Left hindlimb (tissue), 1 donor: ENCODE results near the gene AGR3.
"Not testable (repeated sequence)": the region's sequence is repeated elsewhere in the genome, so short reads cannot be mapped to it uniquely, and the experiment has no call there.

Experiments used
- DNase-seq: peaks from one replicate; pipeline ENCODE4 v3.0.0-alpha.2; 2018

Gene AGR3

GRCh38 chr7:16891338-16891737, 9.6 kb upstream of the AGR3 start:
- DNase-seq = no peak

GRCh38 chr7:16889851-16890415, 8.2 kb upstream of the AGR3 start:
- no peak for DNase-seq

- DNase-seq = no peak
Observed at GRCh38 chr7:16889305-16889704, 7.5 kb upstream of the AGR3 start.

- no peak for DNase-seq
Observed at GRCh38 chr7:16883918-16884317, 2.1 kb upstream of the AGR3 start.

- DNase-seq = no peak
Observed at GRCh38 chr7:16880554-16880953, 1.2 kb downstream of the AGR3 start.

- DNase-seq = no peak
Observed at GRCh38 chr7:16879181-16879580, 2.6 kb downstream of the AGR3 start.

GRCh38 chr7:16875861-16876260, 5.9 kb downstream of the AGR3 start:
- no peak for DNase-seq

GRCh38 chr7:16874066-16874465, 7.7 kb downstream of the AGR3 start:
- DNase-seq = no peak

- no peak for DNase-seq
Observed at GRCh38 chr7:16867328-16867727, 14.5 kb downstream of the AGR3 start.

GRCh38 chr7:16853189-16853588, 28.6 kb downstream of the AGR3 start:
- not testable (repeated sequence) for DNase-seq

GRCh38 chr7:16851829-16852228, 30.0 kb downstream of the AGR3 start:
- DNase-seq = no peak

GRCh38 chr7:16850614-16851466, 30.9 kb downstream of the AGR3 start:
- no peak for DNase-seq

GRCh38 chr7:16849296-16850148, 32.3 kb downstream of the AGR3 start:
- no peak for DNase-seq

GRCh38 chr7:16847381-16847860, 34.4 kb downstream of the AGR3 start:
- DNase-seq = no peak

GRCh38 chr7:16846601-16847165, 35.1 kb downstream of the AGR3 start:
- DNase-seq = no peak

- DNase-seq = no peak
Observed at GRCh38 chr7:16845746-16846145, 36.0 kb downstream of the AGR3 start.

GRCh38 chr7:16841681-16842080, 40.1 kb downstream of the AGR3 start:
- DNase-seq = no peak

- DNase-seq = no peak
Observed at GRCh38 chr7:16840094-16840493, 41.7 kb downstream of the AGR3 start.

- no peak for DNase-seq
Observed at GRCh38 chr7:16839646-16840045, 42.1 kb downstream of the AGR3 start.

GRCh38 chr7:16838891-16839290, 42.9 kb downstream of the AGR3 start:
- no peak for DNase-seq

- no peak for DNase-seq
Observed at GRCh38 chr7:16838386-16838785, 43.4 kb downstream of the AGR3 start.

GRCh38 chr7:16836481-16836880, 45.3 kb downstream of the AGR3 start:
- no peak for DNase-seq

- no peak for DNase-seq
Observed at GRCh38 chr7:16833373-16833772, 48.4 kb downstream of the AGR3 start.
